A549 (cell line): ENCODE data around the gene EP300. TPM values are rescaled to one million over a fixed set of nuclear protein-coding genes. Genes with fewer than 3 reads are reported as not detected.
"Not testable (repeated sequence)": the region's sequence is repeated elsewhere in the genome, so short reads cannot be mapped to it uniquely, and the experiment has no call there.

ENCODE experiments used
- ATAC-seq, 2 experiments: fragments of 200-7000 bp in 1 of 2; fragments of >200 bp in 1 of 2; cut with Nextera tagmentation in 1 of 2; cut with Tn5 transposase in 1 of 2; 3 replicates each; pipeline versions ENCODE4 v1.8.0 to v1.9.1; 2018 to 2020; ENCODE audit warnings: mild to moderate bottlenecking in 1 of 2, moderate library complexity in 1 of 2
- CTCF ChIA-PET: fragments of 300-600 bp; sonication (Branson Sonifier 250); formaldehyde crosslinking; extraction: SDS; loops from one replicate; lab custom pipeline; 2021; ENCODE audit warnings: antibody characterized with exemption, inconsistent platforms; lab: Yijun Ruan, JAX
- POLR2A ChIA-PET: fragments of 350-600 bp; formaldehyde crosslinking; extraction: SDS; loops from one replicate; lab custom pipeline; 2021; ENCODE audit warnings: antibody characterized with exemption, inconsistent platforms; lab: Yijun Ruan, JAX
- DNase-seq, 2 experiments: peaks; one replicate each; pipeline versions ENCODE4 v3.0.0 to v3.0.0-alpha.2; 2011 to 2016; ENCODE audit warnings: low read depth in 1 of 2, low spot score in 1 of 2
- FAIRE-seq: peaks from 2 replicates; lab custom pipeline; 2011; peaks lifted over from hg19 to GRCh38; lab: Jason Lieb, UNC
- H3K27ac ChIP-seq, 2 experiments: fragments of >200 bp; sonication (Bioruptor Twin); formaldehyde crosslinking; 3 replicates each; pipeline ENCODE4 v1.5.1; 2016 to 2017
- H3K4me1 ChIP-seq: fragments of >200 bp; sonication (Bioruptor Twin); formaldehyde crosslinking; 3 replicates; pipeline ENCODE4 v1.6.1; 2016
- H3K4me2 ChIP-seq: fragments of >200 bp; sonication (Bioruptor Twin); formaldehyde crosslinking; 3 replicates; pipeline ENCODE4 v1.6.1; 2016
- H3K4me3 ChIP-seq: fragments of >200 bp; sonication (Bioruptor Twin); formaldehyde crosslinking; 3 replicates; pipeline ENCODE4 v1.5.1; 2016
- H3K9me3 ChIP-seq: fragments of >200 bp; sonication (Bioruptor Twin); formaldehyde crosslinking; 3 replicates; pipeline ENCODE4 v1.6.1; 2016
- ATOH8 ChIP-seq: fragments of 250-450 bp; sonication (Bioruptor Pico); IDR thresholded peaks from 2 replicates; pipeline ENCODE4 v1.5.0; 2020; ENCODE audit warnings: low read depth, mild to moderate bottlenecking, moderate library complexity
- BHLHE40 ChIP-seq: IDR thresholded peaks from 2 replicates; pipeline ENCODE4 v1.6.1; 2012; ENCODE audit warnings: low read depth, low read length, inconsistent platforms
- CBX2 ChIP-seq: fragments of 200-600 bp; sonication (generic); IDR thresholded peaks from 2 replicates; pipeline ENCODE4 v1.6.1; 2016; ENCODE audit warnings: low read depth, mild to moderate bottlenecking, borderline replicate concordance
- CEBPB ChIP-seq, 2 experiments: fragments of >200 bp in 1 of 2; sonication (Bioruptor Twin) in 1 of 2; formaldehyde crosslinking in 1 of 2; IDR thresholded peaks; 2 replicates each; pipeline ENCODE4 v1.6.1; 2012 to 2016
- CHD4 ChIP-seq: fragments of 200-600 bp; sonication (generic); IDR thresholded peaks from 2 replicates; pipeline ENCODE4 v1.6.1; 2016; ENCODE audit warnings: antibody characterized with exemption, mild to moderate bottlenecking, borderline replicate concordance
- EP300 ChIP-seq, 2 experiments: fragments of >200 bp; sonication (Bioruptor Twin); formaldehyde crosslinking; IDR thresholded peaks; 2 replicates in 1 of 2; 3 replicates in 1 of 2; pipeline ENCODE4 v1.6.1; 2016 to 2017
- FOXS1 ChIP-seq: fragments of 250-450 bp; sonication (Bioruptor Pico); IDR thresholded peaks from 2 replicates; pipeline ENCODE4 v1.5.0; 2020; ENCODE audit warnings: mild to moderate bottlenecking, moderate library complexity
- HMGXB4 ChIP-seq: fragments of 250-450 bp; sonication (Bioruptor Pico); IDR thresholded peaks from 2 replicates; pipeline ENCODE4 v1.5.0; 2021; ENCODE audit warnings: mild to moderate bottlenecking, moderate library complexity, borderline replicate concordance
- JUNB ChIP-seq: fragments of >200 bp; sonication (Bioruptor Twin); formaldehyde crosslinking; IDR thresholded peaks from 2 replicates; pipeline ENCODE4 v1.6.1; 2016
- REST ChIP-seq: fragments of 200-600 bp; sonication (generic); IDR thresholded peaks from 2 replicates; pipeline ENCODE4 v1.6.1; 2016; ENCODE audit warnings: antibody characterized with exemption, mild to moderate bottlenecking, moderate library complexity
- SREBF2 ChIP-seq: fragments of 450-650 bp; IDR thresholded peaks from 2 replicates; pipeline ENCODE4 v1.6.1; 2014; ENCODE audit warnings: mild to moderate bottlenecking, moderate library complexity
- TFCP2L1 ChIP-seq: fragments of 250-450 bp; sonication (Bioruptor Pico); IDR thresholded peaks from 2 replicates; pipeline ENCODE4 v1.5.0; 2021; ENCODE audit warnings: mild to moderate bottlenecking
- WGBS: methylation state at CpG from one replicate; pipeline ENCODE4 v1.1.6; 2017; ENCODE audit errors: missing lambda C conversion rate; 5-methylcytosine and 5-hydroxymethylcytosine counted together
- polyA plus RNA-seq, 4 experiments: library from polyadenylated mRNA; depleted of rRNA in 3 of 4; stranded (reverse); fragments of >200 nt; fragmentation: RNase III in 1 of 4; extraction: RNeasy Plus Mini Kit Qiagen cat#74134 plus additional on column Dnase treatment in 1 of 4; gene quantifications; 2 replicates in 3 of 4; 3 replicates in 1 of 4; pipeline ENCODE4 v1.2.3, GENCODE V29; 2011 to 2017

EP300 gene
- polyA plus RNA-seq, 2 of the 4 experiments (the other 2 are of a cell fraction): 15.5 to 18.2 TPM

- TF ChIP-seq REST (no peak), JUNB (no peak)
These were observed 86.1 kb downstream of the EP300 start (continued) for GRCh38 chr22:41178425-41178975.

- CTCF ChIA-PET: interaction anchor here (1.4 kb wide), 1 partner anchor 17 kb away, joined by 3 read pairs; no protein-coding TSS in a partner anchor
- H3K4me2 ChIP-seq, POLR2A ChIA-PET, H3K9me3 ChIP-seq, H3K4me1 ChIP-seq, H3K27ac ChIP-seq, ATAC-seq, DNase-seq, H3K4me3 ChIP-seq: not testable (repeated sequence)
- peak; percentile 18 for FAIRE-seq
- 93% methylated on average over 6 of the region's 6 CpGs for WGBS
These were observed 88.0 kb downstream of the EP300 start for GRCh38 chr22:41180362-41180761.

- TF ChIP-seq REST: no peak
- no peak for TF ChIP-seq CHD4
- TF ChIP-seq HMGXB4 (CRISPR knock-in tag): no peak
- no peak for TF ChIP-seq BHLHE40
- no peak for TF ChIP-seq EP300 (IDR thresholded peaks at IDR 0.05)
- TF ChIP-seq FOXS1 (CRISPR knock-in tag): no peak
- no peak for TF ChIP-seq JUNB
- no peak for TF ChIP-seq CBX2
- TF ChIP-seq SREBF2: no peak
- no peak for TF ChIP-seq TFCP2L1 (CRISPR knock-in tag)
- TF ChIP-seq CEBPB (IDR thresholded peaks at IDR 0.05): no peak
- TF ChIP-seq ATOH8 (CRISPR knock-in tag): no peak
- TF ChIP-seq, all 56 proteins: peak for 0
- no peaks in the 10 kb centered on the region for H3K4me1 ChIP-seq
- no peaks in the 10 kb centered on the region for H3K9me3 ChIP-seq
- WGBS: 85% methylated on average over 3 of the region's 3 CpGs
- no peak for DNase-seq
- no peak overlapping the region for H3K4me2 ChIP-seq
- FAIRE-seq: no peak
- no peak for ATAC-seq
- ChIA-PET POLR2A (no interaction called here), CTCF (interaction anchor here (0.9 to 1.4 kb wide), 3 partner anchors 17 to 336 kb away, joined by 3 read pairs; no protein-coding TSS in a partner anchor)
- no peak overlapping the region for H3K4me3 ChIP-seq
- H3K27ac ChIP-seq: no peak overlapping the region
These were observed 88.5 kb downstream of the EP300 start for GRCh38 chr22:41180926-41181325.
